GM12801 (cell line): ENCODE results near the gene ANK2.

ENCODE experiments used
- TF ChIP-seq, protein P1 (sequence below): IDR thresholded peaks from one replicate; pipeline ENCODE4 v1.5.1; 2011; ENCODE audit warnings: control low read depth; ENCODE audit not compliant: insufficient read length; ENCODE audit errors: extremely low read depth

Gene ANK2

DNA sequence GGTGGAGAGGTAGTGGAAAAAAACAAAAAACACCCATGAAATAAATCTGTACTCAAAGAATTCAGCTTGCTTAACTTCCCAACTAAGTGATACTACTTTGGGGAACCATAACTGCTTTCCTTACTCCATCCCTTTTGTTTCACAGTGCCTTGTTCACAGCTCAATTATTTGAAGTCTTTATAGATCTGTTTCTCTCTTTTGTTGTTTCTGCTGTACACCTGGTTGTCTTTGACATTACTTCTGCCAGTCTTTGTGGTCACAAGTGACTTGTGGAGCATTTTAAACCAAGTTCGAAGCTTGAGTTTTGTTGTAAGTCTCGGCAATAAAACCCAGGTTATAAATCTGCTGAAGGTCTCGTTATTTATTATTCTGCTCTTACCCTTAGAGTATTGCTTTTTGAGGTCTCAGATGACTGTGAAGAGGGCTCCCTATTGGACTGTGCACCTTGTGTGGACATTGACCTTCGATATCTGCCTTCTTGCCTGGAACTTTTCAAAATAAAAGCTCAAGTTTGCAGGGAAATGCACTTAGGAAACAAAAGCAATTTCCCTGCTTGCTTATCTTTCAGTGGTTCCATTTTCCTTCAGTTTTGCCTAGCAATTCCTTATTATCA lies 59.8 kb downstream of the ANK2 start:
- TF ChIP-seq, protein P1, sequence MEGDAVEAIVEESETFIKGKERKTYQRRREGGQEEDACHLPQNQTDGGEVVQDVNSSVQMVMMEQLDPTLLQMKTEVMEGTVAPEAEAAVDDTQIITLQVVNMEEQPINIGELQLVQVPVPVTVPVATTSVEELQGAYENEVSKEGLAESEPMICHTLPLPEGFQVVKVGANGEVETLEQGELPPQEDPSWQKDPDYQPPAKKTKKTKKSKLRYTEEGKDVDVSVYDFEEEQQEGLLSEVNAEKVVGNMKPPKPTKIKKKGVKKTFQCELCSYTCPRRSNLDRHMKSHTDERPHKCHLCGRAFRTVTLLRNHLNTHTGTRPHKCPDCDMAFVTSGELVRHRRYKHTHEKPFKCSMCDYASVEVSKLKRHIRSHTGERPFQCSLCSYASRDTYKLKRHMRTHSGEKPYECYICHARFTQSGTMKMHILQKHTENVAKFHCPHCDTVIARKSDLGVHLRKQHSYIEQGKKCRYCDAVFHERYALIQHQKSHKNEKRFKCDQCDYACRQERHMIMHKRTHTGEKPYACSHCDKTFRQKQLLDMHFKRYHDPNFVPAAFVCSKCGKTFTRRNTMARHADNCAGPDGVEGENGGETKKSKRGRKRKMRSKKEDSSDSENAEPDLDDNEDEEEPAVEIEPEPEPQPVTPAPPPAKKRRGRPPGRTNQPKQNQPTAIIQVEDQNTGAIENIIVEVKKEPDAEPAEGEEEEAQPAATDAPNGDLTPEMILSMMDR = no peak

DNA sequence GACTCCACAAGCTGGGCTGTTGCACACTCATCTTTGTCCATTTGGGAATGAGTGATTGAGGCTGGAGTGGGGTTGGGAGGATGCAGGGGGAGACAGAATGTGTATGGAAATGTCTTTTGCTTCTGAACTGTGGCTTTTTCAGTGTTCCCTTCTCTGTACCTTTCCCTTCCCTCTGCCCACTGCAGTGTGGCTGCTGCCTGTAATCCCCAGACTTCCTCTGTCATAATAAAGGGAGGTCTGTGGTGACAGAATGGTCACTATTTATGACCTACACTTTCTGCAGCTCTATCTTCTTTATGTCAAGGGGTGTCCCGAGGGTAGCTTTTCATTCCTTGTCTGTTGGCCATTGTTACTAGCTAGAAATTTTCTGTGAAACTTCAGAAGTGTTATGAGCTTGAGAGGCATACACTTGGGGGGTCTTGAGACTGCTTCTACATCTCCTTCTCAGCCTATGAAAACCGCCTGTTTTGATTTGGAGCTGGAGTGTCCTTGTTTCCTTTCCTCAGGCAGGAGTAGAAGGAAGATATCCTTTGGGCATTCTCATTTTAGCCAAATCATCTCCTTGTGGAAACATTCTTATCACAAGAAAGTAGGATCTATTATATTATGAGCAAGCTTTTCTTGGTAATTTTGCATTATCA lies 63.0 kb downstream of the ANK2 start:
- TF ChIP-seq, protein P1 = no peak

DNA sequence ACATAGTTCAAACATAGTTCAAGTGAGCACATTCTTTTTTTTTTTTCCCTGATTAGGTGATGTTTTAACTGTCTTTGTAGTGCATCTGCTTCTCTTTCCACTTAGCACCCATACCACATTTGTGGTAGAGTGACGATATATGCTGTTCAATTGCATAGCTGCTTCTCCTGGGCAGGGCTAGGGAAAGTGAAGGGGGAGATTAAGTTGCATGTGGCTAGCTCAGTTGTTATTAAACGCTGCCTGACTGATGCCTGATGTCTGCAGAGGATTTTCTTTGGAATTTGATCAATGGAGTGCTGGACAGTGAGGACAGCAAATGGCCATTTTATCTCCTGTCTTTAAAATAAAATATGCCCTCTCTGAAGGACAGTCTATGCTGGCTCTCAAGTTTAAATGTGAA lies 63.7 kb downstream of the ANK2 start:
- TF ChIP-seq, protein P1 = no peak

DNA sequence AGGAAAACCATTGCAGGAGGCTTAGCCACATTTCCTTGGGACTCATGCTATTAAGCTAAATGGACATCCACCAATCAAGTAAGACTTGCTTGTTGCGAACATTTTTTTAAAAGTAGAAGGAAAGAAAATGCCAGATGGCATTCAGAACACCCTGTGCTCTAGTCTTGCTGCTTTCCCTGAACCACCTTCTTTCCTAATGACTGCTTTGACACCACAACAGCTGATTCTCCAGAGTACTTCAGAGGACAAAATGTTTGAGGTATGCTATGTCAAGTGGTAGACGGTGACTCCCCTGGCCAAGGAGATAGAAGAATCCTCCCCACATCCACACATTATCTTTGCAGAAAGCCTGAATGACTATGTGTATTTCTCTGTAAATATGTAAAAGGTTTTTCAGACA lies 65.4 kb downstream of the ANK2 start:
- TF ChIP-seq, protein P1 = no peak

DNA sequence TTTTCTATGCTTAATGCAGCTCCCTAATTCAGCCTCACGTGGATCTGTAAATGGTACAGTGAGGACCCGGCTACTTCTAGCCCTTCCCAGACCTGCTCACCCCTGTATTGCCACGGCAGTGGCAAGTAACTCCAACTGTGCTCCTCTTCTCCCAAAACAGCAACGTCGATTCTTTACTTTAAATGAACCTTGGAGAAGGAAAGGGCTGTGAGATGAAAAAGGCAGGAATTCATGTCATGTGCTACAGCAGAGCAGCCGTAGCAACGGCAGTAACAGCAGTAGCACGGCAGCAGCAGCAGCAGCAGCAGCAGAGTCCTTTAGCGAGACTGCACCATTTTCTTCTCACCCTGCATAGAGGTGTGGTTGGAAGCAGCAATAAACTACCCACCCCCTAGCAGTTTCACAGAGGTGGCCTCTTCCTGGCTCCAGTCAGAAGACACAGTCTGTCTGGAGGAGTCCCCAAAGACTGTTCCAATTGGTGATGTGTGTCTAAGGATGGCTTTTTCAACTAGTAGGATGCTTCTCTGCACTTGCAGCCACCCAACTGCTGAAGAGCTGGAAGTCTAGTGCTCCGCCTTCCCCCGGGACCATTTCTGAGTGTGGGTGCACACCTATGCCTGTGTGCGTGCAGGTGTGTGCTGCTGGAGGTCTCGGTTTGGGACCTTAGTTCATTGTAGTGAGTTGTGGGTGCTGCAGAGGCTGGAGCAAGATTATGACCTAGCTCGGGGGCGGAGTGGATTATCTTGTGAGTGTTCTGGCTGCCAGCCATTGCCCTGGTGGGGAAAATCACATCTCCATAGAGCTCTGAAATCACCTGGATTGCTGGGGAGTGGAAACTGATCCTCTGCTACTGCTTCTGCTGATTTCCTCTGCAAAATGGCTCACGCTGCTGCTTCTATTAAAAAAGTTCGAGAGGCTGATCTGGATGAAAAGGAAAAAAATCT lies 67.2 kb downstream of the ANK2 start:
- TF ChIP-seq, protein P1 = no peak

DNA sequence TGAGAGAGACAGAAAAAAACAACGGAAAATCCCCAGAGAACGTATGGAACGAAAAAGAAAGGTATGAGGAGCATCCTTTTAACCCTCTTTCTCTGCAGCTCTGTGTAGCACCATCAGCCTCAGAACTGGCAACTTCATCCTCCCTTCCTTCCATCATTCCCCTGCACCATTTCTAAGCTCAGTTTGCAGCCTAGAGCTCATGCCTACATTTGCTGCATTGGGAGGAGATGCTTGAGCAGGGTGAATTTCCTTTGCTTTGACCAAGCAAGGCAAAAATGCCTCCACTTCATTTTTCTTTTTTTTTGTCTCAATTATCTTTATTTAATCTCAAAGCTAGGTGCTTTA lies 67.9 kb downstream of the ANK2 start:
- TF ChIP-seq, protein P1 = no peak

DNA sequence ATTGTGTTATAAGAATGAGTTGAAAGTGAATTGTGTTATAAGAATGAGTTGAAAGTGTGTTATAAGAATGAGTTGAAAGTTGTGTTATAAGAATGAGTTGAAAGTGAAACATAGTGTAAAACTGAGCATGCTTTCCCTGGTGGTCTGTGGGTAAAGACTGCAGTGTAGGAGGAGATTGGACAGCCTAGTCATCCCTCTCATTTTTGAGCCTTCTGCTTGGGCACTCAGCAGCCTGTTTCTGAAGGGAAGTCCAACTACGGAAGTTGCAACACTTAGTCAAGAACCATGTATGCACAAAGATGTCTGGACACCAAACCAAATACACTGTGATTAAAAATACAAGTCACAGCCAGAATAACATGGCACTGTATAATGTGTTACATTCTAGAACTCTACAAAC lies 72.6 kb downstream of the ANK2 start:
- TF ChIP-seq, protein P1 = no peak
